G401 (cell line): Measurements from ENCODE around the gene ZNF500. TPM values are rescaled to one million over a fixed set of nuclear protein-coding genes. Genes with fewer than 3 reads are reported as not detected.

Experiments used
- total RNA-seq: library from RNA; depleted of rRNA; stranded (reverse); fragments of >200 nt; shearing (Covaris generic); gene quantifications from 2 replicates; pipeline ENCODE4 v1.2.3, GENCODE V29; 2014; rRNA removed

The ZNF500 gene
- total RNA-seq, 1 experiment from 2014 or later, result 16.2 TPM

Other genes starting within 250 kb of the ZNF500 start
- gene CDIP1, start 228.4 kb downstream of the ZNF500 start, total RNA-seq, result 12.4 and 17.2 TPM in 2 replicates
- gene C16orf96, start 210.8 kb downstream of the ZNF500 start, total RNA-seq, result 0.17 TPM in 1 of 2 replicates, not detected in the other
- gene UBALD1, start 152.3 kb downstream of the ZNF500 start, total RNA-seq, result 12.4 and 15.6 TPM in 2 replicates
- 13.3 and 21.4 TPM in 2 replicates for gene MGRN1, start 142.3 kb downstream of the ZNF500 start, total RNA-seq
- gene NUDT16L1, start 73.6 kb downstream of the ZNF500 start, total RNA-seq, result 71.5 and 89.1 TPM in 2 replicates
- gene ANKS3, start 32.9 kb downstream of the ZNF500 start, total RNA-seq, result 12.8 and 18.0 TPM in 2 replicates
- gene DNAAF8, start 32.6 kb downstream of the ZNF500 start, total RNA-seq, result not detected in 2 replicates
- gene SEPTIN12, start 21.2 kb upstream of the ZNF500 start, total RNA-seq, result not detected in 2 replicates
- not detected in 2 replicates for gene SMIM22, start 28.2 kb upstream of the ZNF500 start, total RNA-seq
- gene ROGDI, start 35.5 kb upstream of the ZNF500 start, total RNA-seq, result 25.9 and 30.4 TPM in 2 replicates
- gene GLYR1, start 80.1 kb upstream of the ZNF500 start, total RNA-seq, result 79.9 and 82.0 TPM in 2 replicates
- 22.6 and 24.7 TPM in 2 replicates for gene UBN1, start 80.3 kb upstream of the ZNF500 start, total RNA-seq
- gene PPL, start 170.0 kb upstream of the ZNF500 start, total RNA-seq, result 33.2 and 41.0 TPM in 2 replicates
- 0.10 and 0.86 TPM in 2 replicates for gene SEC14L5, start 191.2 kb upstream of the ZNF500 start, total RNA-seq